HCT116 (cell line): ENCODE results near the gene GPR45. TPM values are rescaled to one million over a fixed set of nuclear protein-coding genes. Genes with fewer than 3 reads are reported as not detected.

Source experiments
- ATAC-seq: fragments of 200-7000 bp; cut with Tn5 transposase; 2 replicates; pipeline ENCODE4 v1.9.1; 2020; ENCODE audit warnings: mild to moderate bottlenecking, moderate library complexity
- BruUV-seq: library from RNA; stranded (reverse); fragments of 400-500 nt; replicated peaks from 2 replicates; lab custom pipeline; 2021; lab: Mats Ljungman, UMichigan
- CTCF ChIA-PET: fragments of 300-600 bp; sonication (Branson Sonifier 250); formaldehyde crosslinking; loops from one replicate; lab custom pipeline; 2021; ENCODE audit warnings: antibody characterized with exemption; lab: Charles Lee
- POLR2A ChIA-PET: fragments of 300-600, 350-600 bp; sonication (Branson Sonifier 250); formaldehyde crosslinking; loops from one replicate; lab custom pipeline; 2021; ENCODE audit warnings: antibody characterized with exemption; lab: Charles Lee
- RAD21 ChIA-PET, 2 experiments: fragments of 300-600 bp; sonication (Branson Sonifier 250); formaldehyde crosslinking; loops; one replicate each; lab custom pipeline; 2023; ENCODE audit warnings: low total read pairs in 2 of 2; ENCODE audit not compliant: uncharacterized antibody in 2 of 2, unreplicated experiment in 2 of 2, low non-redundant PET in 1 of 2; lab: Charles Lee
- DNase-seq: peaks from one replicate; pipeline ENCODE4 v3.0.0-alpha.2; 2010; ENCODE audit warnings: low read depth, low spot score
- H2AFZ ChIP-seq: fragments of 200-600 bp; shearing (Covaris generic), sonication (generic); 2 replicates; pipeline ENCODE4 v1.6.1; 2017; ENCODE audit warnings: low read depth, mixed run types, mixed read lengths, antibody characterized with exemption, low read length; ENCODE audit not compliant: poor library complexity, severe bottlenecking
- H3K27ac ChIP-seq: 2 replicates; pipeline ENCODE4 v1.5.1; 2012; ENCODE audit warnings: low read depth, low read length
- H3K27me3 ChIP-seq: fragments of 200-600 bp; sonication (generic); 2 replicates; pipeline ENCODE4 v1.6.1; 2016; ENCODE audit warnings: mixed run types, low read length, mixed read lengths; ENCODE audit not compliant: insufficient read depth
- H3K36me3 ChIP-seq, 2 experiments: fragments of 200-500 bp in 1 of 2; fragments of 200-600 bp in 1 of 2; sonication (Bioruptor generic) in 1 of 2; sonication (generic) in 1 of 2; 2 replicates each; pipeline versions ENCODE4 v1.5.1 to v1.6.1; 2014 to 2016; ENCODE audit warnings: low read length in 2 of 2, inconsistent platforms in 1 of 2, mixed read lengths in 1 of 2, mixed run types in 1 of 2; ENCODE audit not compliant: insufficient read depth in 2 of 2, control insufficient read depth in 1 of 2
- H3K4me1 ChIP-seq, 2 experiments: fragments of 200-600 bp in 1 of 2; sonication (generic) in 1 of 2; 2 replicates each; pipeline versions ENCODE4 v1.5.1 to v1.6.1; 2012 to 2017; ENCODE audit warnings: low read length in 2 of 2, inconsistent platforms in 1 of 2, mild to moderate bottlenecking in 1 of 2, mixed read lengths in 1 of 2, mixed run types in 1 of 2, moderate library complexity in 1 of 2; ENCODE audit not compliant: insufficient read depth in 2 of 2, control insufficient read depth in 1 of 2
- H3K4me2 ChIP-seq: fragments of 200-600 bp; sonication (generic); 2 replicates; pipeline ENCODE4 v1.6.1; 2017; ENCODE audit warnings: mixed run types, low read length, mixed read lengths
- H3K4me3 ChIP-seq, 2 experiments: fragments of 200-600 bp in 1 of 2; sonication (generic) in 1 of 2; replicated peaks in 1 of 2; 2 replicates each; pipeline ENCODE4 v1.5.1; 2011 to 2016; ENCODE audit warnings: low read length in 2 of 2, control low read depth in 1 of 2, low read depth in 1 of 2, mild to moderate bottlenecking in 1 of 2, mixed read lengths in 1 of 2, mixed run types in 1 of 2
- H3K79me2 ChIP-seq: fragments of 200-600 bp; sonication (generic); 2 replicates; pipeline ENCODE4 v1.6.1; 2017; ENCODE audit warnings: mild to moderate bottlenecking, mixed run types, low read length, moderate library complexity, mixed read lengths; ENCODE audit not compliant: insufficient read depth
- H3K9ac ChIP-seq: fragments of 200-600 bp; sonication (generic); 2 replicates; pipeline ENCODE4 v1.6.1; 2016; ENCODE audit warnings: low read length, mixed read lengths
- H3K9me2 ChIP-seq: fragments of 200-600 bp; sonication (generic), shearing (Covaris generic); 2 replicates; pipeline ENCODE4 v1.6.1; 2017; ENCODE audit warnings: mixed run types, mild to moderate bottlenecking, moderate library complexity; ENCODE audit not compliant: insufficient read depth
- H3K9me3 ChIP-seq, 2 experiments: fragments of 200-500 bp in 1 of 2; fragments of 200-600 bp in 1 of 2; sonication (Bioruptor generic) in 1 of 2; sonication (generic) in 1 of 2; 2 replicates each; pipeline ENCODE4 v1.6.1; 2014 to 2017; ENCODE audit warnings: low read length in 2 of 2, mixed read lengths in 2 of 2, inconsistent platforms in 1 of 2, low read depth in 1 of 2, mild to moderate bottlenecking in 1 of 2, mixed run types in 1 of 2, moderate library complexity in 1 of 2; ENCODE audit not compliant: control insufficient read depth in 1 of 2, insufficient read depth in 1 of 2
- H4K20me1 ChIP-seq: fragments of 200-600 bp; sonication (generic), shearing (Covaris generic); 2 replicates; pipeline ENCODE4 v1.6.1; 2017; ENCODE audit warnings: mixed run types, mild to moderate bottlenecking, moderate library complexity; ENCODE audit not compliant: insufficient read depth
- ATF3 ChIP-seq: IDR thresholded peaks from 2 replicates; pipeline ENCODE4 v1.6.1; 2012
- CBX3 ChIP-seq: IDR thresholded peaks from 2 replicates; pipeline ENCODE4 v1.6.1; 2012; ENCODE audit warnings: low read depth
- CEBPB ChIP-seq: IDR thresholded peaks from 2 replicates; pipeline ENCODE4 v1.6.1; 2012; ENCODE audit warnings: low read depth
- CTCF ChIP-seq, 3 experiments: fragments of 200-600 bp in 1 of 3; sonication (generic) in 1 of 3; IDR thresholded peaks in 2 of 3; conservative IDR thresholded peaks in 1 of 3; 2 replicates each; pipeline ENCODE4 v1.5.1; 2012 to 2017; ENCODE audit warnings: low read depth in 2 of 3, low read length in 2 of 3, antibody characterized with exemption in 1 of 3, borderline replicate concordance in 1 of 3, control low read depth in 1 of 3, mild to moderate bottlenecking in 1 of 3, mixed read lengths in 1 of 3, mixed run types in 1 of 3, moderate library complexity in 1 of 3; ENCODE audit not compliant: insufficient read depth in 1 of 3
- EGR1 ChIP-seq: IDR thresholded peaks from 2 replicates; pipeline ENCODE4 v1.6.1; 2012; ENCODE audit warnings: low read depth
- ELF1 ChIP-seq: IDR thresholded peaks from 2 replicates; pipeline ENCODE4 v1.6.1; 2012; ENCODE audit warnings: low read depth, borderline replicate concordance
- EZH2 ChIP-seq: fragments of 200-600 bp; sonication (generic); IDR thresholded peaks from 2 replicates; pipeline ENCODE4 v1.6.1; 2017; ENCODE audit warnings: antibody characterized with exemption, mixed run types
- EZH2phosphoT487 ChIP-seq: fragments of 200-600 bp; IDR thresholded peaks from 2 replicates; pipeline ENCODE4 v1.6.1; 2018; ENCODE audit warnings: antibody characterized with exemption, borderline replicate concordance
- JUND ChIP-seq: IDR thresholded peaks from 2 replicates; pipeline ENCODE4 v1.6.1; 2012
- POLR2A ChIP-seq: IDR thresholded peaks from 2 replicates; pipeline ENCODE4 v1.7.0; 2011; ENCODE audit warnings: borderline replicate concordance; ENCODE audit not compliant: insufficient read depth, insufficient read length; ENCODE audit errors: extremely low read depth
- POLR2AphosphoS5 ChIP-seq: IDR thresholded peaks from 2 replicates; pipeline ENCODE4 v1.6.1; 2011; ENCODE audit warnings: mild to moderate bottlenecking, low read depth, low read length, moderate library complexity
- RAD21 ChIP-seq: IDR thresholded peaks from 2 replicates; pipeline ENCODE4 v1.6.1; 2012; ENCODE audit warnings: low read depth, mild to moderate bottlenecking
- REST ChIP-seq: IDR thresholded peaks from 2 replicates; pipeline ENCODE4 v1.6.1; 2012; ENCODE audit warnings: low read depth
- SP1 ChIP-seq: IDR thresholded peaks from 2 replicates; pipeline ENCODE4 v1.6.1; 2012; ENCODE audit warnings: low read depth
- TCF7L2 ChIP-seq: IDR thresholded peaks from 2 replicates; pipeline ENCODE4 v1.7.0; 2011; ENCODE audit warnings: borderline replicate concordance, inconsistent platforms; ENCODE audit not compliant: insufficient read depth, insufficient read length; ENCODE audit errors: extremely low read depth
- YY1 ChIP-seq: IDR thresholded peaks from 2 replicates; pipeline ENCODE4 v1.6.1; 2011; ENCODE audit warnings: low read length, low read depth, moderate library complexity, mild to moderate bottlenecking; ENCODE audit not compliant: insufficient replicate concordance; ENCODE audit errors: extremely low read depth
- ZBTB33 ChIP-seq: IDR thresholded peaks from 2 replicates; pipeline ENCODE4 v1.6.1; 2011; ENCODE audit warnings: mild to moderate bottlenecking, low read length, moderate library complexity; ENCODE audit not compliant: insufficient replicate concordance; ENCODE audit errors: extremely low read depth
- ZFX ChIP-seq: fragments of 450-650 bp; IDR thresholded peaks from 2 replicates; pipeline ENCODE4 v1.6.1; 2017
- ZNF274 ChIP-seq: fragments of 200-500 bp; sonication (Bioruptor generic); IDR thresholded peaks from 2 replicates; pipeline ENCODE4 v1.6.1; 2014; ENCODE audit warnings: mild to moderate bottlenecking, low read depth, low read length, inconsistent platforms
- intact Hi-C: fragments of 100-400 bp; cut with micrococcal nuclease; formaldehyde crosslinking; loops from 2 replicates; pipeline ENCODE4 v1.10.0; 2022
- total RNA-seq: library from RNA; stranded (reverse); gene quantifications from one replicate; pipeline ENCODE4 v1.2.1, GENCODE V29; 2021; ENCODE audit not compliant: unreplicated experiment

The GPR45 gene
- total RNA-seq, 1 experiment from 2014 or later, result 0.30 TPM

- no peak overlapping the region for H2AFZ ChIP-seq
- H3K4me1 ChIP-seq, result no peaks in the 10 kb centered on the region
- H4K20me1 ChIP-seq, result no peaks in the 10 kb centered on the region
- H3K9me2 ChIP-seq, result no peaks in the 10 kb centered on the region
- DNase-seq, result no peak
- POLR2A ChIA-PET, result no interaction called here
- H3K9me3 ChIP-seq, result no peaks in the 10 kb centered on the region
- no peak overlapping the region for H3K9ac ChIP-seq
- BruUV-seq, result no TSS peak
- RAD21 ChIA-PET, result no interaction called here
- H3K4me3 ChIP-seq, result no peak overlapping the region
- H3K27ac ChIP-seq, result no peak overlapping the region
- intact Hi-C loops, result no loop called here
- H3K27me3 ChIP-seq, result no peaks in the 10 kb centered on the region
- no peak overlapping the region for H3K4me2 ChIP-seq
- no peaks in the 10 kb centered on the region for H3K79me2 ChIP-seq
- peaks cover 0 to 11% of the 10 kb centered on the region in 2 experiments; a peak in 3 of 4 replicates for H3K36me3 ChIP-seq
- ATAC-seq, result no peak
- TF ChIP-seq ZNF274 (no peak), TCF7L2 (no peak), EZH2 (no peak), REST (no peak), SP1 (no peak), ELF1 (no peak), CEBPB (no peak), JUND (no peak), POLR2AphosphoS5 (no peak), EGR1 (no peak), YY1 (no peak), ATF3 (no peak), CTCF (IDR thresholded peaks at IDR 0.05 in 2 of 3, conservative IDR thresholded peaks at IDR 0.05 in 1 of 3; ENCODE audit: borderline replicate concordance in 1 of 3, insufficient read depth in 1 of 3, low read depth in 2 of 3, low read length in 2 of 3) (no peak), CBX3 (no peak), RAD21 (no peak), POLR2A (no peak), ZBTB33 (no peak), EZH2phosphoT487 (no peak), ZFX (no peak)
- CTCF ChIA-PET, result interaction anchor here (1.0 kb wide), 1 partner anchor 236 kb away, joined by 3 read pairs; no protein-coding TSS in a partner anchor
Measured at GRCh38 chr2:105283532-105283931, 42.0 kb downstream of the GPR45 start.
